ENCODE measurements around the gene MAGEA9B.

GRCh38 chrX:149633511-149633910 lies 46.3 kb upstream of the MAGEA9B start:
- TF ChIP-seq CREB1 (IDR thresholded peaks at IDR 0.05; ENCODE audit: low read depth) (no peak), TAF1 (IDR thresholded peaks at IDR 0.05; ENCODE audit: borderline replicate concordance, low read depth, low read length) (no peak), CTCF (IDR thresholded peaks at IDR 0.05 in 2 of 3, conservative IDR thresholded peaks at IDR 0.05 in 1 of 3; ENCODE audit: control insufficient read depth in 2 of 3, extremely low read depth in 1 of 3, insufficient read depth in 1 of 3, low read depth in 3 of 3, low read length in 3 of 3) (no peak), POLR2AphosphoS5 (IDR thresholded peaks at IDR 0.05; ENCODE audit: low read length) (no peak), ESRRA (IDR thresholded peaks at IDR 0.05; ENCODE audit: low read length) (no peak), ELK1 (IDR thresholded peaks at IDR 0.05; ENCODE audit: low read depth, low read length) (no peak), ATF2 (IDR thresholded peaks at IDR 0.05; ENCODE audit: low read length) (no peak), NRF1 (conservative IDR thresholded peaks at IDR 0.05; ENCODE audit: low read depth, low read length) (no peak), YY1 (IDR thresholded peaks at IDR 0.05; ENCODE audit: low read depth, low read length) (no peak), PKNOX1 (IDR thresholded peaks at IDR 0.05) (no peak)
